Cardiac ventricle fibroblast (primary cell): ENCODE results near the gene ANKRD20A1. TPM values are rescaled to one million over a fixed set of nuclear protein-coding genes. Genes with fewer than 3 reads are reported as not detected.

Experiments
- total RNA-seq: library from RNA; depleted of rRNA; stranded (reverse); fragments of >200 nt; gene quantifications from 2 replicates; pipeline ENCODE4 v1.2.3, GENCODE V29; 2015

The ANKRD20A1 gene
- total RNA-seq: not detected in 2 replicates

DNA sequence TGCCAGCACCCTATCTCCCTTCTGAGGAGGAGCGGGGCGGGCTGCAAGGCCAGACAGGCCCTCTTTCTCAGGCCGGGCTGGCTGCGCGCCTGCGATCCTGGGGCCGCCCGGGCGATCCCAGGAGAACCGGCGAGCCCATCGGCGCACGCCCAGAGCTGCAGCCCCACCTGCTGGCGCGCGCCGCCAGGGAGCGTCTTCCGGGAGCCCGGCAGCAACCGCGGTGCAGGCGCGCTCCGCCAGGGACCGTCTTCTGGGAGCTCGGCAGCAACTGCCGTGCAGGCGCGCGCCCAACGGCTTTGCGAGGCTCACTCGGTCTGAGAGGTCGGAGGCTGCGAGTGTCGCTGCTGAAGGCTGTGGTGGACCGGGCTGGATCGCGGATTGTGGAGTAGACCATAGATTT, at the start of gene ANKRD20A1:
ANKRD20A1 (plus strand) TSS at position 61 of the 400 bp plus-strand sequence. CDS start 496 bp downstream, outside the sequence.

